ENCODE data around the gene ZSWIM5.
"Not testable (repeated sequence)": the region's sequence is repeated elsewhere in the genome, so short reads cannot be mapped to it uniquely, and the experiment has no call there.

The ZSWIM5 gene

DNA sequence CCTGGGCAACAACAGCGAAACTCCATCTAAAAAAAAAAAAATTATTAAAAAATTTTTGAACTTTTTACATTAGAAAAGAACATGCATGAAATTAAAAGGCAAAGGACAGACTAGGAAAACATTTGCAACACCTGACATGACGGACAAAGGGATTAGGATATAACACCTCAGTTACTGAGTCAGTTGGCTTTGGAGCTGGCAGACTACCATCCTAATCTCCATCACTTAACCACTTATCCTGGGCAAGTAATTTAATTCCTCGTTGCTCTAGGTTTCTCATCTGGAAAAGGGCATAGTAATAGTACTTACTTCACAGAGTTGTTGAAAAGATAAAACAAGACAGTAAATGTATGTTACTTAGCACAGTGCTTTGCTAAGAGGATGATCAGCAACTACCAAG is 207.2 kb downstream of the ZSWIM5 start:
- DNase-seq, result no peak

DNA sequence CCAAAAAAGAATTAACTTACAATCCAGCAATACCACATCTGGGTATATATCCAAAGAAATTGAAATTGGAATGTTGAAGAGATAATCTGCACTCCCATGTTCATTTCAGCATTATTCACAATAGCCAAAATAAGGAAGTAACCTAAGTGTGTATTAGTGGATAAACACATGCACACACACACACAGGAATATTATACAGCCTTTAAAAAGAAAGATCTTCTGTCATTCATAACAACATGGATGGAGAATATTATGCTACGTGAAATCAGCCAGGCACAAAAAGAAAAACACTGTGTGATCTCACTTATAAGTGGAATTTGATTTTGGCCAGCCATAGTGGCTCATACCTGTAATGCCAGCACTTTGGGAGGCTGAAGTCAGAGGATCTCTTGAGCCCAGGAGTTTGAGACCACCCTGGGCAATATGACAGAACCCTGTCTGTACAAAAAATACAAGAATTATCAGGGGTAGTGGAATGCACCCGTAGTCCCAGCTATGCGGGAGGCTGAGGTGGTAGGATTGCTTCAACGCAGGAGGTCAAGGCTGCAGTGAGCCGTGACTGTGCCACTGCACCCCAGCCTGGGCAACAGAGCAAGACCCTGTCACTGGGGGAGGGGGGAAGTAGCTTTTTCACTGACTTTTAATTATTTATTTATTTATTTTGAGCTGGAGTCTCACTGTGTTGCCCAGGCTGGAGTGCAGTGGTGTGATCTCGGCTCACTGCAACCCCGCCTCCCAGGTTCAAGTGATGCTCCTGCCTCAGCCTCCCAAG is 210.8 kb downstream of the ZSWIM5 start:
- no peak for DNase-seq

DNA sequence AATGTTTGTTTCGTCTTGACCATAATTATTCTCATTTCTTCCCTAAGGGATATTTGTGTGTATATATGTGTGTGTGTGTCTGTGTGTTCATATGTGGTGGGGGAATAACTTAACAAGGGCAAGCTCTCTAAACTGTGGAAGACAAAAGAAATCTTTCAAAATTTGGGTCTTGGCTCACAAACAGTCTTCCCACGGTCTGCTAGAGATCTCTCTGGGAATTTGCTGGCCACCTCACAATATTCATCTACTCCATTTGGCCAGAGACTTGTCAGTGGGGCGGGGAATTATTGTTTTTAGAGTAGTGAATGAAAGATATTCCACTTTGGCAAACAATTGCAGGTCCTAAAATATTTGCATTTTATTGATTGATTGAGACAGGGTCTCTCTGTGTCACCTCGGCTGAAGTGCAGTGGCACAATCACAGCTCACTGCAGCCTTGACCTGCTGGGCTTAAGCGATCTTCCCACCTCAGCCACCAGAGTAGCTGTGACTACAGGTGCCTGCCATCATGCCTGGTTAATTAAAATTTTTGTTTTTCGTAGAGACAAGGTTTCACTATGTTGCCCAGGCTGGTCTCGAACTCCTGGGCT is 212.0 kb downstream of the ZSWIM5 start:
- DNase-seq, result no peak

DNA sequence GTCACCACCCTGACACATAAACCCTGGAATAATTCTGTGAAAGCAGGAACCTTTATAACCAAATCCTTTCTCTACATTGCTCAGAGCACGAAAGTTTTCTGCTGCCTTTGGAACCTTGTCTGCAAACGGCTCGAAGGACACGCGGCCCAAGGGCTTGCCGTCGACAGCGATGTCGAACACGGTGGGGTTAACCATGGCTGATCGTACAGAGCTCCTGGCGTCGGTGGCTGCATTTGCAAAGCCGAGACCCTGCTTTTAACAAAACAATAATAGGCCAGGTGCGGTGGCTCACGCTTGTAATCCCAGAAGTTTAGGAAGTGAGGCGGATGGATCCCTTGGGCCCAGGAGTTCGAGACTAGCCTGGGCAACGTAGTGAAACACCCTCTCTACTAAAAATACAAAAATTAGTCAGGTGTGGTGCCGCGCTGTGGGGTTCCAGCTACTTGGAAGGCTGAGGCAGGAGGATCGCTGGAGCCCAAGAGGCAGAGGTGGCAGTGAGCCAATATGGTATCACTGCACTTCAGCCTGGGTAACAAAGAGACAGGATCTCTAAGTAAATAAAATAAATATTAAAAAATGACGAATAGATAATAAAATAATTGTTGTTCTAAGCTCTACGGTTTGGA is 217.8 kb downstream of the ZSWIM5 start:
- DNase-seq, result no peak

DNA sequence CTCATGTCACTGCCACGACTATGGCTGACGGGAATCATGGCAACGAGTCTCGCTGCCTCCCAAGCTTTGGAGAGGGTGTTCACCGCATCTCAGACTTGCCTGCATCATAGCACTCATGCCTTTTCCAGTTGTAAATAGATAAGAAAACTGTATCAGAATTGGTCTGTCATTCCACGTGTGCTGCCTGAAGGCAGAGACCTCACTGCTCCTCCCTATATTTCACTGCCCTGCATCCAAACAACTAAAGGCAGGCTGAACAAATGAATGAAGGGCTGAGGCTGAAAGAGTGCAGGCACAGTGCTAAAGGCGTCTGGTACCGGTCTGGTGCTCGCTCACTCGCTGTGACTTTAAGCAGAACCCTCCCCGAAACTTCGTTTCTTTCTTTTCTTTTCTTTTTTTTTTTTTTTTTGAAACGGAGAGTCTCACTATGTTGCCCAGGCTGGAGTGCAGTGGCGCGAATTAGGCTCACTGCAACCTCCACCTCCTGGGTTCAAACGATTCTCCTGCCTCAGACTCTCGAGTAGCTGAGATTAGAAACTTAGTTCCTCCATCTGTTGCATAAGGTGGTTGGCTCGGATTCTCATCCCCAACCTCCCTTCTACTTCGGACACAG is 220.6 kb downstream of the ZSWIM5 start:
- no peak for DNase-seq

DNA sequence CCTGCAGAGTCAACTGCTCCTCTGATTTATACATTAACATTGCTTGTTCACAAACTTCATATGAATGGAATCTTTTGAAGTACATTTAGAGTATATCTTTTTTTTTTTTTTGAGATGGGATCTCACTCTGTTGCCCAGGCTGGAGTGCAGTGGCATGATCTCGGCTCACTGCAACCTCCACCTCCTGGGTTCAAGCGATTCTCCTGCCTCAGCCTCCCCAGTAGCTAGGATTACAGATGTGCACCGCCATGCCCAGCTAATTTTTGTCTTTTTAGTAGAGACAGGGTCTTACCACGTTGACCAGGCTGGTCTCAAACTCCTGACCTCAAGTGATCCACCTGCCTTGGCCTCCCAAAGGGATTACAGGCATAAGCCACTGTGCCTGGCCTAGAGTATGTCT is 229.0 kb downstream of the ZSWIM5 start:
- not testable (repeated sequence) for DNase-seq

DNA sequence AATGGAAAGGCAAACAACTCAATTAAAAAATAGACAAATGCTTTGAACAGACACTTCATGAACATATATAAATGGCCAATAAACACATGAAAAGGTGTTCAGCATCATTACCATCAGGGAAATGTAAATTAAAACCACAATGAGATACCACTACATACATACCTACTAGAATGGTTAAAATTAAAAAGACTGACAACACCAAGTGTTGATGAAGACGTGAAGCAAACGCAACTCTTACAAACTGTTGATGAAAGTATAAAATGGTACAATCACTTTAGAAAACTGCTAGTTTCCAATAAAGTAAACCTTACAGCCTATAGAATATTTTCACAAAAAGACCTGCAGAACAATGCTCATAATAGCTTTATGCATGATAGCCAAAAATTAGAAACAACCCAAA is 230.2 kb downstream of the ZSWIM5 start:
- no peak for DNase-seq

DNA sequence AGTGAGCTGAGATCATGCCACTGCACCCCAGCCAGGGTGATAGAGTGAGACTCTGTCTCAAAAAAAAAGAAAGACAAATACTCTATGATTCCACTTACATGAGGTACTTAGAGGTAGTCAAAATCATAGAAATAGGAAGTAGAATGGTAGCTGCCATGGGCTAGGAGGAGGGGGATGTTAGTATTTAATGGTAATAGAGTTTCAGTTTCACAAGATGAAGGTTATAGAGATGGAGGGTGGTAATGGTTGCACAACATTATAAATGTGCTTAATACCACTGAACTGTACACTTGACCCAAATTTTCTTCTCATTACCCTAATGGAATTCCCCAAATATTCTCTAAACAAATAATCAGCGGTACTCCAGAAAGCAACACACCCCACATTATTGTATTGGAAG is 232.8 kb downstream of the ZSWIM5 start:
- DNase-seq, result no peak

DNA sequence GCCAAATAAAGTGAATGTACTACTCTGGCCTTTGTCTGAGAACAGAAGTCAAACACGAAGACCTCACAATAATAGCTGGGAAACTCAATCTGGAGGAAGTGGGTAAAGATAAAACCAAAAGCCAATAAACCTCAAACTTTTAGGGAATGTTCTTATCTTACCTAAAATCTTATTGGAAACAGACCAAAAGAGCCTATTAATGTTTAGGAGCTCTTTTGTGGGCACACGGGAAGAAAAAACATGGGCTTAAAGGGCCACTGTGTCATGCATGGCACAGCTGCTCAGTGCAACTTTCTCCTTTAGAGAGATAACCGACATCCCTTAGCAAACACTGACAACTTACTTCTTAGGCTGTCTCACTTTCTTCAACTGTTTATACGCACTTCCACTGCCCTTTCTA is 236.1 kb downstream of the ZSWIM5 start:
- DNase-seq, result no peak
